ENCODE data around the gene COG2. TPM values are rescaled to one million over a fixed set of nuclear protein-coding genes. Genes with fewer than 3 reads are reported as not detected.

COG2 gene
- polyA plus RNA-seq, 4 donors, result 16.2 to 35.8 (median 17.2) TPM

DNA sequence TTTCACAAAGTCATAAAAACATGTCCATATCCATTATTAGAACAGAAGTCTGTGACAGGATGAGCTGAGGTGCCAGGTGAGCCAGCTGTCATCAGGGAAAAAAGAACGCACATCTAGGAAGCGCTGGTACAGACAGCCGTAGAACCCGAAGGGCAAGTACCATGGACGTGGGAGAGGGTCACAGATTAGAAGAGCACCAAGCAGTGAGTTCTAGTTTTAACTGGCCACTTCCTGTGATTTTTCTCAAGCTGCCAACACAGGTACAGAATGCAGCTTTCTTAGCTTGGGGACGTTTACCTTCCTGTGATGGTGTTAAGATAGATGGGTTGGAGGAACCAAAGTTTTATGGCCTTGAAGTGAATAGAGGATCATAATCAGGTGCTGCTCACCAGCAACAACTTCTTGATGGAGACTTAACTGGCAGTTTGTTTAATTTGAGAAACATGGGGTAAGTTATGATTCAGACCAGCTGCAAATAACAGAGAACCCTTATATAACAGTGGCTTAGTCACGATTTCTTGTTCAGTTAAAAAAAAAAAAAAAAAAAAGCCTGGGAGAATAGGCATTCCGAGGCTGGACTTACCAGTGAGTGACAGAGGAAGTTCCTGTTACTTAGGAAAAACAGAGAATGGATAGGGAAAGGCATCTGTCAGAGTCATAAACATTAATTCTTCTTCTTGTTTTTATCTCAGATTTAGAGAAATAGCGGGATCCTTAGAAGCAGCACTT is 40.8 kb downstream of the COG2 start:
- Histone ChIP-seq H3K27me3 (ENCODE audit: control insufficient read depth in 3 of 3, insufficient read depth in 3 of 3, low read length in 3 of 3) (no peaks in the 10 kb centered on the region), H3K9me3 (ENCODE audit: control insufficient read depth in 2 of 2, insufficient read depth in 1 of 2, low read depth in 1 of 2, low read length in 1 of 2) (no peaks in the 10 kb centered on the region), H3K27ac (ENCODE audit: low read depth in 1 of 3, low read length in 2 of 3) (no peak overlapping the region), H3K4me1 (ENCODE audit: control insufficient read depth in 3 of 3, insufficient read depth in 2 of 3, low read depth in 1 of 3, low read length in 2 of 3) (no peaks in the 10 kb centered on the region), H3K36me3 (ENCODE audit: control insufficient read depth in 3 of 3, insufficient read depth in 2 of 3, low read depth in 1 of 3, low read length in 3 of 3) (peaks cover 12 to 34% (median 28%) of the 10 kb centered on the region in 3 donors), H3K4me3 (ENCODE audit: low read depth in 1 of 3, low read length in 3 of 3) (no peak overlapping the region)
- FAIRE-seq (no peak), DNase-seq (no peak)
- WGBS, 3 donors, result 79 to 86% (median 86%) methylated on average over 9 of the region's 9 CpGs

GRCh38 chr1:230684146-230684545 is 41.9 kb downstream of the COG2 start:
- 94 to 98% (median 96%) methylated on average over 2 of the region's 2 CpGs for WGBS, 3 donors
- Histone ChIP-seq H3K27me3 (ENCODE audit: control insufficient read depth in 3 of 3, insufficient read depth in 3 of 3, low read length in 3 of 3) (no peaks in the 10 kb centered on the region), H3K36me3 (ENCODE audit: control insufficient read depth in 3 of 3, insufficient read depth in 2 of 3, low read depth in 1 of 3, low read length in 3 of 3) (peaks cover 8 to 39% (median 26%) of the 10 kb centered on the region in 3 donors), H3K9me3 (ENCODE audit: control insufficient read depth in 2 of 2, insufficient read depth in 1 of 2, low read depth in 1 of 2, low read length in 1 of 2) (no peaks in the 10 kb centered on the region), H3K27ac (ENCODE audit: low read depth in 1 of 3, low read length in 2 of 3) (no peak overlapping the region), H3K4me1 (ENCODE audit: control insufficient read depth in 3 of 3, insufficient read depth in 2 of 3, low read depth in 1 of 3, low read length in 2 of 3) (no peaks in the 10 kb centered on the region), H3K4me3 (ENCODE audit: low read depth in 1 of 3, low read length in 3 of 3) (no peak overlapping the region)
- DNase-seq, result peak in 1 of 2 donors; percentile 11
- FAIRE-seq, result no peak

DNA sequence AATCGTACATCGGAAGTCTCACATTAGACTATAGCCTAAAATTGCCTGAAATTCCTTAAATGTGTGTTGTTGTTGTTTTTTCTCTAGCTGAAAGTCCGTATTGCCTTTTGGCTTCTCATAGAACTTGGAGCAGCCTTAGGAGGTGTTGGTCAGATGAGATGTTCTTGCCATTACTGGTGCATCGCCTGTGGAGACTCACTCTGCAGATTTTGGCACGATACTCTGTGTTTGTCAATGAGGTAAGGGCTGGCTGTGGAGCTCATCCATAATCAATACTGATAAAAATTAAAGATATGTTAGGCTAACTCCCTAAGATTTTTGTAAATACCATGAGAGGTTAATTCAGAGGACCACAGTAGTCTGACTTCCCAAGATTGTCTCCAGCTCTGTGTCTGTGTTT is 42.7 kb downstream of the COG2 start:
- Histone ChIP-seq H3K4me1 (ENCODE audit: control insufficient read depth in 3 of 3, insufficient read depth in 2 of 3, low read depth in 1 of 3, low read length in 2 of 3) (no peaks in the 10 kb centered on the region), H3K27ac (ENCODE audit: low read depth in 1 of 3, low read length in 2 of 3) (no peak overlapping the region), H3K4me3 (ENCODE audit: low read depth in 1 of 3, low read length in 3 of 3) (no peak overlapping the region), H3K36me3 (ENCODE audit: control insufficient read depth in 3 of 3, insufficient read depth in 2 of 3, low read depth in 1 of 3, low read length in 3 of 3) (peaks cover 12 to 46% (median 28%) of the 10 kb centered on the region in 3 donors), H3K9me3 (ENCODE audit: control insufficient read depth in 2 of 2, insufficient read depth in 1 of 2, low read depth in 1 of 2, low read length in 1 of 2) (no peaks in the 10 kb centered on the region), H3K27me3 (ENCODE audit: control insufficient read depth in 3 of 3, insufficient read depth in 3 of 3, low read length in 3 of 3) (no peaks in the 10 kb centered on the region)
- FAIRE-seq (no peak), DNase-seq (no peak)
- 95 to 97% (median 96%) methylated on average over 5 of the region's 5 CpGs for whole genome bisulfite sequencing, 3 donors

- H3K36me3 ChIP-seq (ENCODE audit: control insufficient read depth in 3 of 3, insufficient read depth in 2 of 3, low read depth in 1 of 3, low read length in 3 of 3), result peaks cover 21 to 52% (median 29%) of the 10 kb centered on the region in 3 donors
- H3K9me3 ChIP-seq (ENCODE audit: control insufficient read depth in 2 of 2, insufficient read depth in 1 of 2, low read depth in 1 of 2, low read length in 1 of 2), result no peaks in the 10 kb centered on the region
- no peak overlapping the region for H3K27ac ChIP-seq (ENCODE audit: low read depth in 1 of 3, low read length in 2 of 3)
- DNase-seq, result no peak
- no peaks in the 10 kb centered on the region for H3K27me3 ChIP-seq (ENCODE audit: control insufficient read depth in 3 of 3, insufficient read depth in 3 of 3, low read length in 3 of 3)
- WGBS, 3 donors, result 76 to 87% (median 86%) methylated on average over 5 of the region's 5 CpGs
- no peak for FAIRE-seq
- H3K4me3 ChIP-seq (ENCODE audit: low read depth in 1 of 3, low read length in 3 of 3), result no peak overlapping the region
- no peaks in the 10 kb centered on the region for H3K4me1 ChIP-seq (ENCODE audit: control insufficient read depth in 3 of 3, insufficient read depth in 2 of 3, low read depth in 1 of 3, low read length in 2 of 3)
Observed at GRCh38 chr1:230686747-230687146, 44.5 kb downstream of the COG2 start.

GRCh38 chr1:230690101-230690500 is 47.8 kb downstream of the COG2 start:
- no peaks in the 10 kb centered on the region for H3K9me3 ChIP-seq (ENCODE audit: control insufficient read depth in 2 of 2, insufficient read depth in 1 of 2, low read depth in 1 of 2, low read length in 1 of 2)
- peaks cover 15 to 53% (median 27%) of the 10 kb centered on the region in 3 donors for H3K36me3 ChIP-seq (ENCODE audit: control insufficient read depth in 3 of 3, insufficient read depth in 2 of 3, low read depth in 1 of 3, low read length in 3 of 3)
- H3K27ac ChIP-seq (ENCODE audit: low read depth in 1 of 3, low read length in 2 of 3), result no peak overlapping the region
- FAIRE-seq (no peak), DNase-seq (no peak)
- no peak overlapping the region for H3K4me3 ChIP-seq (ENCODE audit: low read depth in 1 of 3, low read length in 3 of 3)
- no peaks in the 10 kb centered on the region for H3K4me1 ChIP-seq (ENCODE audit: control insufficient read depth in 3 of 3, insufficient read depth in 2 of 3, low read depth in 1 of 3, low read length in 2 of 3)
- WGBS, 3 donors, result 94 to 97% (median 94%) methylated on average over 9 of the region's 9 CpGs
- H3K27me3 ChIP-seq (ENCODE audit: control insufficient read depth in 3 of 3, insufficient read depth in 3 of 3, low read length in 3 of 3), result no peaks in the 10 kb centered on the region

DNA sequence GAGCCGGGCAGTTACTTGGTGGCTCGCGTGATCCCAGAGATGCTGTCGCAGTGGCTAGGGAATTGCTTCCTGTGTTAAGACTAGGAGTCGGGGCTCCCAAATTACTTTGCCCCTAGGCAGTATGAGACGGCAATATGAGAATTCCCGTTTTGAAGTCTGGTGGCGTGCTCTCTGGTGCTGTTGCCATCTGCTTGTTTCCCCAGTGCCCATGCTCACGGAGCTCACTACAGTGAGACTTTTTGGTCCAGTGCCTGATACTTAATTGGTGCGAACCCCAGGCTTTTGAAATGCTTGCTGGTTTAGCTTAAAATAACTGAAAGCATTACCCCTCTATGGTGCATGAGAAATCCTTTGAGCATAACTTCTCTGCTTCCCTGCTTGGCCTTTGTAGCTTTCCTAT is 49.3 kb downstream of the COG2 start:
- Histone ChIP-seq H3K9me3 (ENCODE audit: control insufficient read depth in 2 of 2, insufficient read depth in 1 of 2, low read depth in 1 of 2, low read length in 1 of 2) (no peaks in the 10 kb centered on the region), H3K4me1 (ENCODE audit: control insufficient read depth in 3 of 3, insufficient read depth in 2 of 3, low read depth in 1 of 3, low read length in 2 of 3) (no peaks in the 10 kb centered on the region), H3K27me3 (ENCODE audit: control insufficient read depth in 3 of 3, insufficient read depth in 3 of 3, low read length in 3 of 3) (no peaks in the 10 kb centered on the region), H3K36me3 (ENCODE audit: control insufficient read depth in 3 of 3, insufficient read depth in 2 of 3, low read depth in 1 of 3, low read length in 3 of 3) (peaks cover 15 to 50% (median 22%) of the 10 kb centered on the region in 3 donors), H3K4me3 (ENCODE audit: low read depth in 1 of 3, low read length in 3 of 3) (no peak overlapping the region), H3K27ac (ENCODE audit: low read depth in 1 of 3, low read length in 2 of 3) (no peak overlapping the region)
- 94 to 98% (median 97%) methylated on average over 10 of the region's 10 CpGs for WGBS, 3 donors
- FAIRE-seq, result no peak
- no peak for DNase-seq

- no peaks in the 10 kb centered on the region for H3K4me1 ChIP-seq (ENCODE audit: control insufficient read depth in 3 of 3, insufficient read depth in 2 of 3, low read depth in 1 of 3, low read length in 2 of 3)
- no peaks in the 10 kb centered on the region for H3K27me3 ChIP-seq (ENCODE audit: control insufficient read depth in 3 of 3, insufficient read depth in 3 of 3, low read length in 3 of 3)
- H3K9me3 ChIP-seq (ENCODE audit: control insufficient read depth in 2 of 2, insufficient read depth in 1 of 2, low read depth in 1 of 2, low read length in 1 of 2), result no peaks in the 10 kb centered on the region
- WGBS, 3 donors, result 79 to 90% (median 88%) methylated on average over 6 of the region's 6 CpGs
- DNase-seq (no peak), FAIRE-seq (no peak)
- H3K27ac ChIP-seq (ENCODE audit: low read depth in 1 of 3, low read length in 2 of 3), result no peak overlapping the region
- no peak overlapping the region for H3K4me3 ChIP-seq (ENCODE audit: low read depth in 1 of 3, low read length in 3 of 3)
- H3K36me3 ChIP-seq (ENCODE audit: control insufficient read depth in 3 of 3, insufficient read depth in 2 of 3, low read depth in 1 of 3, low read length in 3 of 3), result peaks cover 15 to 45% (median 17%) of the 10 kb centered on the region in 3 donors
Observed at GRCh38 chr1:230693221-230693620, 50.9 kb downstream of the COG2 start.

GRCh38 chr1:230693777-230694176 is 51.5 kb downstream of the COG2 start:
- H3K27me3 ChIP-seq (ENCODE audit: control insufficient read depth in 3 of 3, insufficient read depth in 3 of 3, low read length in 3 of 3), result no peaks in the 10 kb centered on the region
- H3K4me3 ChIP-seq (ENCODE audit: low read depth in 1 of 3, low read length in 3 of 3), result no peak overlapping the region
- H3K36me3 ChIP-seq (ENCODE audit: control insufficient read depth in 3 of 3, insufficient read depth in 2 of 3, low read depth in 1 of 3, low read length in 3 of 3), result peaks cover 13 to 40% (median 15%) of the 10 kb centered on the region in 3 donors
- no peak overlapping the region for H3K27ac ChIP-seq (ENCODE audit: low read depth in 1 of 3, low read length in 2 of 3)
- no peaks in the 10 kb centered on the region for H3K4me1 ChIP-seq (ENCODE audit: control insufficient read depth in 3 of 3, insufficient read depth in 2 of 3, low read depth in 1 of 3, low read length in 2 of 3)
- no peak for FAIRE-seq
- 83 to 88% (median 85%) methylated on average over 8 of the region's 8 CpGs for WGBS, 3 donors
- no peak for DNase-seq
- H3K9me3 ChIP-seq (ENCODE audit: control insufficient read depth in 2 of 2, insufficient read depth in 1 of 2, low read depth in 1 of 2, low read length in 1 of 2), result no peaks in the 10 kb centered on the region

GRCh38 chr1:230694464-230694863 is 52.2 kb downstream of the COG2 start:
- FAIRE-seq (no peak), DNase-seq (no peak)
- Histone ChIP-seq H3K9me3 (ENCODE audit: control insufficient read depth in 2 of 2, insufficient read depth in 1 of 2, low read depth in 1 of 2, low read length in 1 of 2) (no peaks in the 10 kb centered on the region), H3K36me3 (ENCODE audit: control insufficient read depth in 3 of 3, insufficient read depth in 2 of 3, low read depth in 1 of 3, low read length in 3 of 3) (peaks cover 11 to 37% (median 15%) of the 10 kb centered on the region in 3 donors), H3K4me3 (ENCODE audit: low read depth in 1 of 3, low read length in 3 of 3) (no peak overlapping the region), H3K27ac (ENCODE audit: low read depth in 1 of 3, low read length in 2 of 3) (no peak overlapping the region), H3K27me3 (ENCODE audit: control insufficient read depth in 3 of 3, insufficient read depth in 3 of 3, low read length in 3 of 3) (no peaks in the 10 kb centered on the region), H3K4me1 (ENCODE audit: control insufficient read depth in 3 of 3, insufficient read depth in 2 of 3, low read depth in 1 of 3, low read length in 2 of 3) (no peaks in the 10 kb centered on the region)
- WGBS, 3 donors, result 83 to 93% (median 91%) methylated on average over 4 of the region's 4 CpGs
